ENCODE data around the gene RING1.

RING1 gene

DNA sequence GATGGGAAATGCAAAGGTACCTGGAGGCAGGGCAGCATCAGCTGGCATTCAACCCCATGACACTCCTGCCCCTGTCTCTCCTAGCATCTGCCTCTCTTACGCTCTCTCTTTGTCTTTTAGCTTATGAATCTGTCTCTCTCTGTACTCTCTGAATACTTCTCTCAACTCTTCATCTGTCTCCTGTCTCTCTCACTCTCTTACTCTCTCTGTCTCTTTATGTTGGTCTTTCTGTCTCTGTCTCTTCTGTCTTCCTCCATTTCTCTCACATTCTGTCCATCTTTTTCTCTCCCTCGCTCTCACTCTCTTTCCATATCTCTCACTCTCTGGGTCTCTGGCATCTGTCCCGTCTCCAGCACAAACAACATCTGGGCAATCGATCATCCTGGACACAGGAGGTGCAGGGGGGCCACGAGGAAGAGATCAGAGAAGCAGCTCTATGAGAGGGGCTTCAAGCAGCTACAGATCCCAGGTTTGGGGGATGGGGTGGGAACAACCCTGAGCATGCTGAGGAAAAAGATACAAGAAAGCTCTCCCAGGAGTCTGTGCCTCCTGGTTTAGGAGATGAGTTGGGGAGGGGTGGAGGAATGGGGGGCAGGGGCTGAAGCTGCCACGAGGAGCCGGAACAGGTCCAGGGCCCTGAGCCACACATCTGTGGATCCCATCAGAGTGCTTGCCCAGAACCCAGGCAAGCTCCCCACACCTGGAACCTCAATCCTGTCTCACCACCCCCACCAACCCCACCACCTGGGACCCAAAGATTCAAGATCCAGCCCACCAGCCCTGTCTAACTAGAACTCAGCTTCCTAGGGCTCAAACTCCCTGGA is 18.5 kb upstream of the RING1 start:
- no peak for TF ChIP-seq TAF1 (IDR thresholded peaks at IDR 0.05; ENCODE audit: borderline replicate concordance, insufficient read depth, low read length)
- TF ChIP-seq FOXP2 (optimal IDR thresholded peaks at IDR 0.05; ENCODE audit: borderline replicate concordance, extremely low read depth, extremely low read length, insufficient read depth) = no peak
- TF ChIP-seq POLR2AphosphoS5 (IDR thresholded peaks at IDR 0.05; ENCODE audit: low read depth, low read length) = no peak
- no peak for TF ChIP-seq SIN3A (IDR thresholded peaks at IDR 0.05; ENCODE audit: borderline replicate concordance, insufficient read depth, low read length)

GRCh38 chr6:33190504-33191107 is 17.7 kb upstream of the RING1 start:
- TF ChIP-seq FOXP2 (optimal IDR thresholded peaks at IDR 0.05; ENCODE audit: borderline replicate concordance, extremely low read depth, extremely low read length, insufficient read depth) = no peak

DNA sequence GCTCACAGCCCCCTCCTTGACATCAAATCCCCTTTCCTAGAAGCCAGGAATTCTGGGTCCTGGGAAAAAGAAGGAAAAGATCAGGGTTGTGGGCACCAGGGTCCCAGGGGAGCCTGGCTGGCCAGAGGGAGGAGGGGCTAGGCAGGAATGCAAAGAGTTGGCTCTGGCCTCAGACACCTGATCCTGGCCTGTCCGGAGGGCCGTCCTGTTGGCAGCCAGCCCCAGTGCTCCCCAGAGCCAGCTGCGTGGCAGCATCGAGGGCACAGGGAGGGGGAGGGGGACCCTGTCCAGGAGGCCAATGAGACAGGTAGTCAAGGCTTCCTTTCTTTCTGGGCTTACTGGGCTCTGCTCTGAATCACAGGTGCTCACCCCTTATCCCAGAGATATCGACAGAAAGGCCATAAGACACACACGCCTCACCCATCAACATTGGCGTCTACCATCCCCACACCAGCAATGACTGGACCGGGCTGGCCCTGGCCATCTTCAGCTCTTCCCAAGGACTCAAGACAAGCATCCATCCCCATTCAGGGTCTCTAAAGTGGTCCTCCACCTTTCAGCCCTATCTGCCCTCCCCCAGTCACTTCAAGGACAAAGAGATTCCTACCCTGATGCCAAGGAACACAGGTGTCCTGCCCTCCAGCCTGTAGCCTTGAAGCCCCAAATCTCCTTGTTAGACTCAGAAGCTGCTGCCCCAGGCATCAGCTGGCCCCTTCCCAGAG is 16.8 kb upstream of the RING1 start:
- TF ChIP-seq POLR2AphosphoS5 (IDR thresholded peaks at IDR 0.05; ENCODE audit: low read depth, low read length) = no peak
- TF ChIP-seq, protein P1, sequence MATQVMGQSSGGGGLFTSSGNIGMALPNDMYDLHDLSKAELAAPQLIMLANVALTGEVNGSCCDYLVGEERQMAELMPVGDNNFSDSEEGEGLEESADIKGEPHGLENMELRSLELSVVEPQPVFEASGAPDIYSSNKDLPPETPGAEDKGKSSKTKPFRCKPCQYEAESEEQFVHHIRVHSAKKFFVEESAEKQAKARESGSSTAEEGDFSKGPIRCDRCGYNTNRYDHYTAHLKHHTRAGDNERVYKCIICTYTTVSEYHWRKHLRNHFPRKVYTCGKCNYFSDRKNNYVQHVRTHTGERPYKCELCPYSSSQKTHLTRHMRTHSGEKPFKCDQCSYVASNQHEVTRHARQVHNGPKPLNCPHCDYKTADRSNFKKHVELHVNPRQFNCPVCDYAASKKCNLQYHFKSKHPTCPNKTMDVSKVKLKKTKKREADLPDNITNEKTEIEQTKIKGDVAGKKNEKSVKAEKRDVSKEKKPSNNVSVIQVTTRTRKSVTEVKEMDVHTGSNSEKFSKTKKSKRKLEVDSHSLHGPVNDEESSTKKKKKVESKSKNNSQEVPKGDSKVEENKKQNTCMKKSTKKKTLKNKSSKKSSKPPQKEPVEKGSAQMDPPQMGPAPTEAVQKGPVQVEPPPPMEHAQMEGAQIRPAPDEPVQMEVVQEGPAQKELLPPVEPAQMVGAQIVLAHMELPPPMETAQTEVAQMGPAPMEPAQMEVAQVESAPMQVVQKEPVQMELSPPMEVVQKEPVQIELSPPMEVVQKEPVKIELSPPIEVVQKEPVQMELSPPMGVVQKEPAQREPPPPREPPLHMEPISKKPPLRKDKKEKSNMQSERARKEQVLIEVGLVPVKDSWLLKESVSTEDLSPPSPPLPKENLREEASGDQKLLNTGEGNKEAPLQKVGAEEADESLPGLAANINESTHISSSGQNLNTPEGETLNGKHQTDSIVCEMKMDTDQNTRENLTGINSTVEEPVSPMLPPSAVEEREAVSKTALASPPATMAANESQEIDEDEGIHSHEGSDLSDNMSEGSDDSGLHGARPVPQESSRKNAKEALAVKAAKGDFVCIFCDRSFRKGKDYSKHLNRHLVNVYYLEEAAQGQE (IDR thresholded peaks at IDR 0.05; ENCODE audit: insufficient read depth in 1 of 2, low read depth in 2 of 2, low read length in 2 of 2) = no peak
- no peak for TF ChIP-seq TAF1 (IDR thresholded peaks at IDR 0.05; ENCODE audit: borderline replicate concordance, insufficient read depth, low read length)
- no peak for TF ChIP-seq FOXP2 (optimal IDR thresholded peaks at IDR 0.05; ENCODE audit: borderline replicate concordance, extremely low read depth, extremely low read length, insufficient read depth)
- TF ChIP-seq SIN3A (IDR thresholded peaks at IDR 0.05; ENCODE audit: borderline replicate concordance, insufficient read depth, low read length) = no peak

GRCh38 chr6:33192105-33192646 is 16.1 kb upstream of the RING1 start, which contains the start of gene COL11A2:
Gene COL11A2 (minus strand): TSS chr6:33192467. CDS start chr6:33192240, 227 bp downstream.
- TF ChIP-seq TAF1 (IDR thresholded peaks at IDR 0.05; ENCODE audit: borderline replicate concordance, insufficient read depth, low read length) = no peak
- no peak for TF ChIP-seq POLR2AphosphoS5 (IDR thresholded peaks at IDR 0.05; ENCODE audit: low read depth, low read length)
- TF ChIP-seq, protein P1 (IDR thresholded peaks at IDR 0.05; ENCODE audit: insufficient read depth in 1 of 2, low read depth in 2 of 2, low read length in 2 of 2) = no peak

- TF ChIP-seq, protein P1 (IDR thresholded peaks at IDR 0.05; ENCODE audit: insufficient read depth in 1 of 2, low read depth in 2 of 2, low read length in 2 of 2) = no peak
- no peak for TF ChIP-seq POLR2AphosphoS5 (IDR thresholded peaks at IDR 0.05; ENCODE audit: low read depth, low read length)
- no peak for TF ChIP-seq SIN3A (IDR thresholded peaks at IDR 0.05; ENCODE audit: borderline replicate concordance, insufficient read depth, low read length)
- no peak for TF ChIP-seq FOXP2 (optimal IDR thresholded peaks at IDR 0.05; ENCODE audit: borderline replicate concordance, extremely low read depth, extremely low read length, insufficient read depth)
- no peak for TF ChIP-seq TAF1 (IDR thresholded peaks at IDR 0.05; ENCODE audit: borderline replicate concordance, insufficient read depth, low read length)
These were observed 15.4 kb upstream of the RING1 start for GRCh38 chr6:33192671-33193602.

Measured in PFSK-1 (cell line).